ENCODE results near the gene FXYD6. TPM values are rescaled to one million over a fixed set of nuclear protein-coding genes. Genes with fewer than 3 reads are reported as not detected.

Gene FXYD6
- total RNA-seq, 4 donors from 2014 or later, result 5.1 to 41.3 (median 14.0) TPM

- H3K4me1 ChIP-seq, result peaks cover 0 to 7% (median under 1%) of the 10 kb centered on the region in 4 donors
- H3K27ac ChIP-seq, result no peak overlapping the region
- no peaks in the 10 kb centered on the region for H3K36me3 ChIP-seq
- TF ChIP-seq CTCF (IDR thresholded peaks at IDR 0.05) (no peak), POLR2A (IDR thresholded peaks at IDR 0.05) (no peak)
- peaks cover 0 to 5% of the 10 kb centered on the region in 2 donors for H3K27me3 ChIP-seq
- no peaks in the 10 kb centered on the region for H3K9me3 ChIP-seq
- H3K4me3 ChIP-seq, result no peak overlapping the region
- peak in 1 of 3 donors; percentile 9 for DNase-seq
Observed at GRCh38 chr11:117881217-117881616, 4.8 kb upstream of the FXYD6 start.

GRCh38 chr11:117879516-117880480 lies 3.3 kb upstream of the FXYD6 start:
- TF ChIP-seq CTCF (IDR thresholded peaks at IDR 0.05) (no peak), POLR2A (IDR thresholded peaks at IDR 0.05) (no peak)
- Histone ChIP-seq H3K27ac (no peak overlapping the region), H3K4me1 (peaks cover 0 to 17% (median 5%) of the 10 kb centered on the region in 4 donors), H3K9me3 (no peaks in the 10 kb centered on the region), H3K36me3 (no peaks in the 10 kb centered on the region), H3K27me3 (peaks cover 0 to 7% of the 10 kb centered on the region in 2 donors), H3K4me3 (no peak overlapping the region)
- peak in 1 of 3 donors; percentile 17 for DNase-seq

GRCh38 chr11:117878939-117879475 lies 2.5 kb upstream of the FXYD6 start:
- H3K36me3 ChIP-seq, result no peaks in the 10 kb centered on the region
- DNase-seq, result no peak
- no peaks in the 10 kb centered on the region for H3K9me3 ChIP-seq
- no peak overlapping the region for H3K27ac ChIP-seq
- no peak for TF ChIP-seq CTCF (IDR thresholded peaks at IDR 0.05)
- no peak for TF ChIP-seq POLR2A (IDR thresholded peaks at IDR 0.05)
- peaks cover 0 to 7% of the 10 kb centered on the region in 2 donors for H3K27me3 ChIP-seq
- peaks cover 0 to 17% (median 5%) of the 10 kb centered on the region in 4 donors for H3K4me1 ChIP-seq
- no peak overlapping the region for H3K4me3 ChIP-seq

- H3K4me3 ChIP-seq, result no peak overlapping the region
- peak overlapping the region in 1 of 4 donors; percentile 79 for H3K27ac ChIP-seq
- peaks cover 0 to 17% (median 5%) of the 10 kb centered on the region in 4 donors for H3K4me1 ChIP-seq
- no peaks in the 10 kb centered on the region for H3K9me3 ChIP-seq
- no peaks in the 10 kb centered on the region for H3K36me3 ChIP-seq
- DNase-seq, result no peak
- no peak for TF ChIP-seq CTCF (IDR thresholded peaks at IDR 0.05)
- TF ChIP-seq POLR2A (IDR thresholded peaks at IDR 0.05), result no peak
- H3K27me3 ChIP-seq, result peaks cover 0 to 7% of the 10 kb centered on the region in 2 donors
Observed at GRCh38 chr11:117878314-117878938, 2.0 kb upstream of the FXYD6 start.

GRCh38 chr11:117877120-117877784 lies 794 bp upstream of the FXYD6 start:
- no peak for DNase-seq
- no peak for TF ChIP-seq CTCF (IDR thresholded peaks at IDR 0.05)
- no peak for TF ChIP-seq POLR2A (IDR thresholded peaks at IDR 0.05)
- Histone ChIP-seq H3K9me3 (no peaks in the 10 kb centered on the region), H3K27me3 (peaks cover 0 to 7% of the 10 kb centered on the region in 2 donors), H3K36me3 (no peaks in the 10 kb centered on the region), H3K4me3 (peak overlapping the region; percentile 36 to 61 (median 43)), H3K4me1 (peaks cover 0 to 18% (median 8%) of the 10 kb centered on the region in 4 donors), H3K27ac (peak overlapping the region; percentile 46 to 79 (median 56))

Measured in Peyer's patch (tissue), 4 donors.